ENCODE measurements around the gene DOCK4.

Gene DOCK4

GRCh38 chr7:111853201-111853990 is 352.8 kb downstream of the DOCK4 start:
- Histone ChIP-seq H3K4me1 (ENCODE audit: insufficient read depth, poor library complexity, severe bottlenecking) (no peaks in the 10 kb centered on the region), H3K27ac (ENCODE audit: poor library complexity, severe bottlenecking) (no peak overlapping the region), H3K4me3 (ENCODE audit: severe bottlenecking) (no peak overlapping the region), H3K27me3 (ENCODE audit: insufficient read depth, poor library complexity, severe bottlenecking) (no peaks in the 10 kb centered on the region), H3K9me3 (ENCODE audit: severe bottlenecking) (peaks cover 2% of the 10 kb centered on the region), H3K36me3 (ENCODE audit: low read depth) (no peaks in the 10 kb centered on the region; the same call in 1 of the 2 replicates)
- TF ChIP-seq, protein P1, sequence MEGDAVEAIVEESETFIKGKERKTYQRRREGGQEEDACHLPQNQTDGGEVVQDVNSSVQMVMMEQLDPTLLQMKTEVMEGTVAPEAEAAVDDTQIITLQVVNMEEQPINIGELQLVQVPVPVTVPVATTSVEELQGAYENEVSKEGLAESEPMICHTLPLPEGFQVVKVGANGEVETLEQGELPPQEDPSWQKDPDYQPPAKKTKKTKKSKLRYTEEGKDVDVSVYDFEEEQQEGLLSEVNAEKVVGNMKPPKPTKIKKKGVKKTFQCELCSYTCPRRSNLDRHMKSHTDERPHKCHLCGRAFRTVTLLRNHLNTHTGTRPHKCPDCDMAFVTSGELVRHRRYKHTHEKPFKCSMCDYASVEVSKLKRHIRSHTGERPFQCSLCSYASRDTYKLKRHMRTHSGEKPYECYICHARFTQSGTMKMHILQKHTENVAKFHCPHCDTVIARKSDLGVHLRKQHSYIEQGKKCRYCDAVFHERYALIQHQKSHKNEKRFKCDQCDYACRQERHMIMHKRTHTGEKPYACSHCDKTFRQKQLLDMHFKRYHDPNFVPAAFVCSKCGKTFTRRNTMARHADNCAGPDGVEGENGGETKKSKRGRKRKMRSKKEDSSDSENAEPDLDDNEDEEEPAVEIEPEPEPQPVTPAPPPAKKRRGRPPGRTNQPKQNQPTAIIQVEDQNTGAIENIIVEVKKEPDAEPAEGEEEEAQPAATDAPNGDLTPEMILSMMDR (IDR thresholded peaks at IDR 0.05; ENCODE audit: poor library complexity, severe bottlenecking), result no peak
- DNase-seq (ENCODE audit: low spot score) (no peak), ATAC-seq (ENCODE audit: low read depth) (no peak)

GRCh38 chr7:111852081-111852480 is 354.1 kb downstream of the DOCK4 start:
- DNase-seq (ENCODE audit: low spot score) (no peak), ATAC-seq (ENCODE audit: low read depth) (no peak)
- no peaks in the 10 kb centered on the region for H3K4me1 ChIP-seq (ENCODE audit: insufficient read depth, poor library complexity, severe bottlenecking)
- no peaks in the 10 kb centered on the region; the same call in 1 of the 2 replicates for H3K36me3 ChIP-seq (ENCODE audit: low read depth)
- peaks cover 2% of the 10 kb centered on the region for H3K9me3 ChIP-seq (ENCODE audit: severe bottlenecking)
- H3K27me3 ChIP-seq (ENCODE audit: insufficient read depth, poor library complexity, severe bottlenecking), result no peaks in the 10 kb centered on the region
- TF ChIP-seq, protein P1 (IDR thresholded peaks at IDR 0.05; ENCODE audit: poor library complexity, severe bottlenecking), result no peak
- H3K4me3 ChIP-seq (ENCODE audit: severe bottlenecking), result no peak overlapping the region
- H3K27ac ChIP-seq (ENCODE audit: poor library complexity, severe bottlenecking), result no peak overlapping the region

- H3K27me3 ChIP-seq (ENCODE audit: insufficient read depth, poor library complexity, severe bottlenecking), result no peaks in the 10 kb centered on the region
- DNase-seq (ENCODE audit: low spot score), result no peak
- TF ChIP-seq, protein P1 (IDR thresholded peaks at IDR 0.05; ENCODE audit: poor library complexity, severe bottlenecking), result no peak
- no peaks in the 10 kb centered on the region for H3K4me1 ChIP-seq (ENCODE audit: insufficient read depth, poor library complexity, severe bottlenecking)
- peaks cover 2% of the 10 kb centered on the region for H3K9me3 ChIP-seq (ENCODE audit: severe bottlenecking)
- ATAC-seq (ENCODE audit: low read depth), result no peak
- no peak overlapping the region for H3K4me3 ChIP-seq (ENCODE audit: severe bottlenecking)
- peaks cover 18% of the 10 kb centered on the region for H3K36me3 ChIP-seq (ENCODE audit: low read depth)
- H3K27ac ChIP-seq (ENCODE audit: poor library complexity, severe bottlenecking), result no peak overlapping the region
Measured at GRCh38 chr7:111846898-111847297, 359.3 kb downstream of the DOCK4 start.

DNA sequence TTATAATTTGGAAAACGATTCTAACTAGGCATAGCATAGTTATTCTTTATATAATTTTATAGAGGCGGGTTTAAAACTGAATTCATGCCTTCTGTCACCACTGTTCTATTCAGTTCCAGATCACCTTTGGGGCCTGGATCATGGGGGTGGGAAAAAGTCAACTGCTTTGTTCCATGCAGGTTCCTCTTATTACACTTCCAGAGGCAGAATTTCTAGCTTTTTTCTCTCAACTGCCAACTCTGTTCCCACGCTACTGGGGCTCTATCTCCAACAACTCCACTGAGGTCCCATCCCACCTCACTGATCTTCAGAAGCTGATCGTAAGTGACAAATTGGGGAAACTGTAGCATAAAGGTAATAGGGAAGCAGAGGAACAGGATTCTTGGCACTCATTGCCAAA is 360.3 kb downstream of the DOCK4 start:
- TF ChIP-seq, protein P1 (IDR thresholded peaks at IDR 0.05; ENCODE audit: poor library complexity, severe bottlenecking), result no peak
- ATAC-seq (ENCODE audit: low read depth) (no peak), DNase-seq (ENCODE audit: low spot score) (no peak)
- H3K36me3 ChIP-seq (ENCODE audit: low read depth), result peaks cover 18% of the 10 kb centered on the region
- no peaks in the 10 kb centered on the region for H3K4me1 ChIP-seq (ENCODE audit: insufficient read depth, poor library complexity, severe bottlenecking)
- H3K9me3 ChIP-seq (ENCODE audit: severe bottlenecking), result peaks cover 2% of the 10 kb centered on the region
- no peak overlapping the region for H3K4me3 ChIP-seq (ENCODE audit: severe bottlenecking)
- H3K27ac ChIP-seq (ENCODE audit: poor library complexity, severe bottlenecking), result no peak overlapping the region
- no peaks in the 10 kb centered on the region for H3K27me3 ChIP-seq (ENCODE audit: insufficient read depth, poor library complexity, severe bottlenecking)

Measured in RWPE2 (cell line).